NCI-H526 (cell line): ENCODE measurements around the gene HRCT1.
"Not testable (repeated sequence)": the region's sequence is repeated elsewhere in the genome, so short reads cannot be mapped to it uniquely, and the experiment has no call there.

Experiments used
- DNase-seq, 2 experiments: peaks; one replicate each; lab custom pipeline; 2025; lab: John Stamatoyannopoulos, UW

Gene HRCT1

DNA sequence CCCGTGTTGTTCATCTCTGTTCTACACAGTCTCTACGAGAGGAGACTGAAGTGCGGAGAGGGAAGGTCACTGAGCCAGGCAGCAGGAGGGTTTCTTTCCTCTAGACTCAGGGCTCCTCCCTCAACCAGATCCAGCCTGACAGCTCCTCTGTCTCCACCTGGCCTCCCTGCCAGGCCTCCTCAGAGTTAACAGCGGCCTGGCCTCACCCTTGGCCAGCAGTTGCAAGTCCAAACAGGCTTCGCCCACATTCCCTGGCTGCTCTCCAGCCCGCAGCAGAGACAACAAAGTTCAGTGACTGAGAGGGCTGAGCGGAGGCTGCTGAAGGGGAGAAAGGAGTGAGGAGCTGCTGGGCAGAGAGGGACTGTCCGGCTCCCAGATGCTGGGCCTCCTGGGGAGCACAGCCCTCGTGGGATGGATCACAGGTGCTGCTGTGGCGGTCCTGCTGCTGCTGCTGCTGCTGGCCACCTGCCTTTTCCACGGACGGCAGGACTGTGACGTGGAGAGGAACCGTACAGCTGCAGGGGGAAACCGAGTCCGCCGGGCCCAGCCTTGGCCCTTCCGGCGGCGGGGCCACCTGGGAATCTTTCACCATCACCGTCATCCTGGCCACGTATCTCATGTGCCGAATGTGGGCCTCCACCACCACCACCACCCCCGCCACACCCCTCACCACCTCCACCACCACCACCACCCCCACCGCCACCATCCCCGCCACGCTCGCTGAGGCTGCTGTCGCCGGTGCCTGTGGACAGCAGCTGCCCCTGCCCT lies at the start of gene HRCT1:
Gene HRCT1 (plus strand): TSS at position 291 of the 768 bp plus-strand sequence. CDS start 86 bp downstream, at position 377.
- DNase-seq = no peak

DNA sequence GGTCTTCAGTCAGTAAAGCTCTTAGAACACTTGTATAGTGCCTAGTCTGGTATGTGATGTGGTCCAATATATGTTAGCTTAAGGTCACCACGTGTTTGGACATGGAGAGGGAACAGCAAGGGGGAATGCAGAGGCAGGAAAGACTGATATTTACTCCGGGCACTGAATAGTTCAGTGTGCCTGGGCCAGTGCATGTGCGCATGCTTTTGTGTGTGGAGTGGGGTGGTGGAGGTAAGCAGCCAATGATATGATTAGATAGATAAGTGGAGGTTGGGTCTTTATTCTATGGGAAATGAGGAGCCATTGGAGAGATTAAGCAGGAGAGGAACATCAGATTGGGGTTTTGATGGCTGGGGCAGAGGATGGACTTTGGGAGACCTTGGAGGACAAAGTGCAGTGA lies 49.8 kb upstream of the HRCT1 start:
- DNase-seq = no peak

DNA sequence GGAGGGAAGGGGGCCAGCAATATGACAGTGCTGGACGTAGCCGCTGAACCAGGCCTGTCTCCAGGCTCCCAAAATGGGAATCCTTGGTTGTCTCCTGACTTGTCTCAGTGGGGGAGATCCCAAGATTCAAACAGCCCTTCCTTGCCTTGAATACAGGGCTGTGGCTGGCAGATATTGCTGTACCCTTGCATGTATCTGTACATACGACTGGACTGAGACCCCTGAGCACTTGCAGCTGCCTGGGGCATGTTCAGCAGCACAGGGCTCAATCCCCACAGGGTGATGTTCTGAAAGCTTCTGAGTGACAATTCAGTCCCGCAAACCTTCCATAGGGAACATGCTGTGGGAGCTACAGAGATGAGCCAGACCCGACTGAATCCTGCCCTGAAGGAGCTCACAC lies 49.1 kb upstream of the HRCT1 start:
- DNase-seq = no peak

DNA sequence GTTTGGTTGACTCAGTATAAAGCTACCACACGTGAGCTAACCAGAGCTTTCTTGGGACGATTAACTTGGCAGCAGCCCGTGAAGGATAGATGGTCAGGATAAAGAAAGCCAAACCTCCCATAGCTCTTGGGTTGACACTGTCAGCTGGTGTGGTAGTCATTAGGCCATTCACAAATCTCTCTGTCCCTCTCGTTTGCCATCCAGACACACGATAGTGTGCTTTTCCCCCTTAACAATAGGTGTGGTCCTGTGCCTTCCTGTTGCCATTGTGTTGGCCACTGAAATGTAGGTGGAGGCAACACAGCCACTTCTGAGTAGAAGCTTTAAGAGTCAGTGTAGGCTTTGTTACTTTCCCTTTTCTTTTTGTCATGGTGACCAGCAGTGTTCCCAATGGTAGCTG lies 47.5 kb upstream of the HRCT1 start:
- no peak for DNase-seq

DNA sequence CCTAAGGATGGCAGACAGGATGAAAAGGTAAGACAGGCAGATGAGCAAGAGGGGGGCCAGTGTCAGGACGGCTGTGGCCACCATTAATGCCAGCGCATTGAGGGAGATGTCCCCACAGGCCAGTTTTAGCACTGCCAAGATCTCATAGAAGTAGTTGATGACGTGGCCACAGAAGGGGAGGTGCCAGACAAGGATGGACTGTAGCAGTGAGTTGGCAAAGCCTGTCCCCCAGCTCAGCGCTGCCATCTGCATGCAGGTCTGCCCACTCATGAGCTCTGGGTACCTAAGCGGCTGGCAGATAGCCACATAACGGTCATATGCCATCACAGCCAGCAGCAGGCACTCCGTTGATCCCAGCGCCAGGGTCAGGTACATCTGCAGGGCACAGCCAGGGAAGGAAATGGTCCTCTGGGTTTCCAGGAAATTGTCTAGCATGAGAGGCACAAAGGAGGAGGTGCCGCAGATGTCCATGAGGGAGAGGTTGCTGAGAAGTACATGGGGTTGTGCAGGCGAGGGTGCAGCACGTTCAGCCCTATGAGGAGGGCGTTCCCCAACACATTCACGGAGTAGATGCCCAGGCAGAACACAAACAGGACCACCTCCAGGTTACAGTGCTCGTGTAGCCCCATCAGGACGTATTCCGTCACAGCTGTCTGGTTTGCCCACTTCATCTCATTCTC lies 46.6 kb upstream of the HRCT1 start:
- DNase-seq = no peak

DNA sequence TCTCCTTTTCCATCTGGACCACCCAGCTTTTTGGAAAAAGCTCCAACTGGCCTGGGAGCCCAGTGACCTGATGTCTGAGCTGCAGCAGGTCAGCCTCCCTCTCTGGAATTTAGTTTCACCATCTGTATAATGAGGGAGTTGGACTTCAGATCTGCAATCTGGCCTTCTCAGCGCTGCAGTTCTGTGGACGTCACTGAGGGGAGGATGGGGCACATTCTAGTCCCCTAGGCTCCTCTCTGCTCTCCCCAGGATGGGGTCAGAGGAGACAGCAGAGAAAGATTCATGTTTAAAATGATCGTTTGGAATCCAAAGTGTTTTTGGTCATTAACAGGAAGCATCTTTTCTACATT lies 46.0 kb upstream of the HRCT1 start:
- no peak for DNase-seq

DNA sequence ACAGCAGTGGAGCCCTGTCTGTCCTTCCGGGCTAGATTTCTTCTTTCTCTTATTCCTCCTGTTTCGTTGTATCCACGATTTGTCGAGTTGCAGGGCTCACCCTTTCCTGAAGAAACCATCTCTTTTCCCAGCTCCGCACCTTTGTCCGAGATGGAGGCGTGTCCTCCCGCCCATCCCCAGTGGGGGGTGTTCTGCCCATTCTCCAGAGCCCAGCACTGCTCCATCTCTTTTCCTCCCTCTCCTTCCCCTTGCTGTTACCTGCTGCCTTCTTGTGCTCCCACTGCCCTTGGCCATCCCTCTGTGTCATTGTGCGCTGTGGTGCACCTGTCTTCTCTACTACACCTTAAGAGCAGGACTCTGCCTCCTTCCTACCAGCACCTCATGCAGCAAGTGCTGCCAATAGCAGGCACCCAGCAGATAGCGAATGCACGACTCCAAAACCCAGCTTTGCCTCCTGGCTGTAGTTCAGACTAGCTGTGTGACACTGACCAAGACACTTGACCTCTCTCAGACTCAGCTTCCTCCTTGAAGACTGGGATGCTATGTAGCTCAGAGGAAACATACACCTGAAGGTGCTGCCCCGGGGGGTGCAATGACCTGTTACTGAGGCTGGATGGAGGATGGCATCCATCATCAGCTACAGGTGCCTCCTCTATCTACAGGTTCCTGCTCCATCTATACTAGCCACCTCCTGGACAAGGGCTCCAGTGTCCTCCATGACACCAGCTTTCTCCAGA lies 44.7 kb upstream of the HRCT1 start:
- DNase-seq = no peak

DNA sequence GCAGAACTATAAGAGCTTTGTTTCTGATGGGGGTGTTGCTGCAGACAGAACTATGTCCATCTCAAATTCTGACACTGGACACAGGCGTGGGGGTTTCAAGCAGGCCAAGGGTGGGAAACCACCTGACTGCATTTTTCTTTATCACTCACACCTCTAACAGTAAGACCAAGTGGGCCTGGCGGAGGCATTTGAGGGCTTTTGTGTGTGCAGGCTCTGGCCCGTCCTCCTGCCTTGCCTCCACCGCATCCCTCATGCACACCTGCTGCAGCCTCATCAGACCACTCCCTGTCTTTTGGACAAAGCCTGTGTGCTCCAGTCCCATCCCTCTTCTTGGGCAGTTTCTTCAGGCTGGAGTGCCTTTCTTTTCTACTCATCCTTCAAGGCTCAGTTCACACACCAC lies 43.7 kb upstream of the HRCT1 start:
- DNase-seq = no peak

DNA sequence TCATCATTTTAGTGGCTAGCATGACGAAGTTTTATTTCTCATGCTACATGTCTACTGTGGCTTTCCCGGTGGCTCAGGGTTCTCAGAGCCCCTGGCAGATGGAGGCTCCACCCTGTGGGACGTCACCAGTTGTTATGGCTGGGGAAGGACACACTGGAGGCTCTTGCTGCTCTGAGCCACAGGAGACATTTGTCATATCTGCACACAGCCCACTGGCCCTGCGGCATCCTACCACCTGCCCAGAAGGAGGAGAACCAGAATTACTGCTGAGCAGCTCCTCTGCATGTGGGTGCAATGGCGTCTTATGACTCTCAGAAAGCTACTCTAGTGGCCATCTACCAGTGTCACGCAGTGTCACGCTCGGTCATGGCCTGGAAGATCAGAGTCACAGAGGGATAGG lies 42.4 kb upstream of the HRCT1 start:
- no peak for DNase-seq

DNA sequence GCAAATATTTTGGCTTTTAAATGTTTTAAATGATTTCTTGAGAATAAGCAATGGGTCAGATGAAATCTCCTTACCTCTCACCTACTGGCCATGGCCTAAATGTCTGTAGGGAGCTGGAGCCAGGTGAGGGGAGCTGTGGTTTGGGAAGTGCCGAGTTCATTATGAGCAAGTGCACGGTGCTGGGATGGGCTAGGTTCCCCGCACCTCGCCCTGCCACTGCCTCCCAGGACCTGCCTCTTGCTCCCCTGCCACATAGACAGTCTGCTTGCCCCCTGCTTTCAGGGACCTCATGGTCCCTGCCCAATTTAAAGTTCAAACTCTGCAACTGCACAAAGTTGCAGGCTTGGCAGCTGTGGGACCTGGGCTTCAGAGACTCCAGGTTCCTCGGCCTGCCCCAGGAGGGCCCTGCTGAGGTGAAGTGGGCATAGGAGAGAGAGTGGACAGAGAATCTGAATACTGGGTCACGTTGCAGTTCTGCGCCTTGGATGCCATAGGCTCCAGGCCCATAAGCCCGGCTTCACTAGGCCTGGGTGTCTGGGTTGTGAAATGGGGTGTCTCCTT lies 41.2 kb upstream of the HRCT1 start:
- no peak for DNase-seq

DNA sequence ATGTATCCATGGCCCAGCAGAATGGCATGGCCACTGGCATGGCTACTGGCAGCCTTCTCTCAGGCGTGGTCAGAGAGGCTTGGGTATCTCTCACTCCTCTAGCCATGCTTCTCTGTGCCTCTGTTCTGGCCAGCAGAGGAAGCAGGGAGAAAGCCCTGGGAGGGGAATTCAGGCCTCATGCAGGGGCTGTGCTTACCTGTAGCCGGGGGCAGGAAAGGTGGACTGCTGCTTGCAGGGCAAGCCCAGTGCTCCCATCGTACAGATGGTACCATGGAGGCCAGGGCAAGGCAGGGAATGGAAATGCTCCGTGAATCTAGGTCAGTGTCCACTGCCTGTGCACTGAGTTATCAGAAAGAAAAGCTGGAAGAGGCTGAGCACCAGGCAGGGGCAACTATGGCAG lies 38.5 kb upstream of the HRCT1 start:
- no peak for DNase-seq

DNA sequence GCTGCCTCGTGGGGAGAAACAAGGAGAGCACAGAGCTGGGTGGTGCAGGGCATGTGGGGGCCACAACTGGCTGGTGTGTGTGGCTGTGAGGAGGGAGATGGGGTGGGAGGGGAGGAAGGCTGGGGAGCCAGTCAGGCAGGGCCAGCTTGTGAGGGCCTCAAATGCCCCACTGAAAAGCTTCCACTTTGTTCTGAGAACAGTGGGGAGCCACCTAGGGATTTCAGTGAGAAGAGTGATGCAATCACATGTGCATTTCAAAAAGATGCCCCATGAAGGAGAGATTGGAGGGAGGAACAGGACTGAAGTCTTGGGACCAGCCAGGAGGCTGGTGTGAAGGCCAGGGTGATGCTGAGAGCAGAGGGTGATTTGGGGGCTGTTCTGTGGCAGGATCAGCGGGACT lies 37.1 kb upstream of the HRCT1 start:
- DNase-seq = no peak

DNA sequence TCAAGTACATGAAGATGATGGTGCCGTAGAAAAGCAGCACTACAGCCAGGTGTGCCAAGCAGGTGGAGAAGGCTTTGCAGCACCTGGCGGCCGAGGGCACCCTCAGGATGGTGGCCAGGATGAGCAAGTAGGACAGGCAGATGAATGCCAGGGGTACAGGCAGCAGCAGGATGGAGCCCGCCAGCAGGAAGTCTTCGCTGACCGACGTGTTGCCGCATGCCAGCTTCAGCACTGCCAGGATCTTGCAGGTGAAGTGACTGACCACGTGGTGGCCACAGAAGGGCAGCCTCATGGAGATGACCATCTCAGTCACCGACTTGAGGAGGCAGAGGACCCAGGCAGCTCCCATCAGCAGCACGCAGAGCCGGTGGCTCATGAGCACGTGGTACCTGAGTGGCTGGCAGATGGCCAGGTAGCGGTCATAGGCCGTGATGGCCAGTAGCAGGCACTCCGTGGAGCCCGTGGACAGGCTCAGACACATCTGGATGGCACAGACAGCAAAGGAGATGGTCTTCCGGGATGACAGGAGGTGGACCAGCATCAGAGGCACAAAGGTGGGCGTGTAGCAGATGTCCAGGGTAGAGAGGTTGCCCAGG lies 36.3 kb upstream of the HRCT1 start:
- no peak for DNase-seq

DNA sequence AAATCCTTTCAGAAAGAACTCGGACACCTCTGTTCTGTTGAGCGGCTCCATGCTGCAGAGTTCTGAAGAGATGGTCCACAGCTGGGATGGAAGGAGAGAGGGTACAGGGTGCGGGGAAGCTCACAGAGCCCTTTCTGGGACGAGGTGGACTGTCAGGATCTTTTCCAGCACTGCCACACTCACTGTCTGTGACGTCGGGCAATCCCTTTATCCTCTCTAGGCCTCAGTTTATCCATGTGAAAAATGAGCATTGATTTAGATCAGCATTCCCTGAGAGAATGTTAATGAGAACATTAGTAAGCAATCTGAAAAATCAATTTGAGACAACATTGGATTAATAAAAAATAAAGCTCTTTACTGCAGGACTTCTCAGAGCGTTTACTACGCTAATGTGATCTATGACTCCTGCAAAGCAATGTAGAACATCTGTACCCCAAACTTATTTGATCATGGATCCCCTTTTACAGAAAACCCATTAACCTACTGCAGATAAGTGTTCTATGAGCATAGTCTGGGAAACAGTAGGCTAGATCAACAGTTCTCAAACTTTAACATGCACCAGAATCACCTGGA lies 35.6 kb upstream of the HRCT1 start, which contains the start of gene OR13J1:
Gene OR13J1 (minus strand): TSS at position 51 of the 573 bp plus-strand sequence. CDS start 0 bp downstream, at position 51.
- no peak for DNase-seq

DNA sequence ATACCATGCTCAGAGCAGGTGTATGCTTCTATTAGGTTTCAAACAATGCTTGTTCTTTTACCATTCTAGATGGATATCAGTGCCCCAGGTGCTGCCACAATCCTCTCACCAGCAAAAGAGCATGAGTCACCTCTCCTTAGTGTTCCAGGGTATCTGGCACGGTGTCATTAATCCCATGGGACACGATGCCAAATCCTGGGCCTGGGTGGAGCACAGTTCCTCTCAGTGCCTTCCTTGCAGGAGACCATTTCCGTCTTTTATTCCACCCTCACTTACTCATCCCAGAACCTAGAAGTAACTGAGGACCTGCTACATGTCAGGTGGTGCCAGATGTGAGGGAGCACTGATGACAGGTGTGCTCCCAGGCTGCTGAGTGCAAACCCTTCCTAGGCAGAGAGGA lies 34.5 kb upstream of the HRCT1 start:
- no peak for DNase-seq

DNA sequence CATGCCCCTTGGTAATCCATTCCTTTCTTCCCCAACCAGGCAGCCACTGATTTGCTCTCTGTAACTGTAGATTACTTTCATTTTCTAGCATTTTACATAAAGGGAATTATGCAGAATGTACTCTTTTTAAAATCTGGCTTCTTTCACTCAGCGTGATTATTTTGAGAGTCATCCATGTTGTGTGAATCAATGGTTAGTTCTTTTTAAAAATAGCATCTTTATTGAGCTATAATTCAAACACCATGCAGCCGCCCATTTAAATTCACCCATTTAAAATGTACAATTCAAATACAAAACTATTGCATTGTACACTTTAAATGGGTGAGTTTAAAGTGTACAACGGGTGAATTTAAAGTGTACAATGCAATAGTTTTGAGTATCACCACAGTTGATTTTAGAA lies 33.5 kb upstream of the HRCT1 start:
- DNase-seq = no peak

DNA sequence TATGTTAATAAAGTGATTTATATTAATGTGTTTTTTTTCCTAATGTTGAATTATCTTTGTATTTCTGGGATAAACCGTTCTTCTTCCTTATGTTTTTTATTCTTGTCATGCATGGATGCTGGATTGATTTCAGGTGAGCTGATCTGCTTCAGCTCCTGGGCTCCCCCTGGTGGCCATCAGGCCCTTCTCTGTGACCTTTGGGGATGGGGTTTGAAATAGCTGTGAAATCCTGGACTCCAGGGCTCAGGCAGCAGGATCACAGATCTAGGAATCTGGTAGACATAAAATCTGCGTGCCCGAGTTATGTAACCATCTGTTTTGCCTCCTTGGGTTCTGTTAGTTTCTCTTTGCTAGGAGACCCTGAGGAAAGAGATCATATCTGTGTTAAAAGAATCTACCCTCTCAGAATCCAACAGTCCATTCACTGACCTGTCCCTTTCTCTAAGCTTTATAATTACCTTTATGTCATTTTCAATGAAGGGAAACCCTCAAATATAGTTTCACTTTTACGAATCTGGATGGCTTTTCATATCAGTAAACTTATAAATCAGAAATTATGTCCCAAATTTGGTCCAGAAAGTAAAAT lies 23.6 kb upstream of the HRCT1 start:
- DNase-seq = peak; percentile 16 to 85

DNA sequence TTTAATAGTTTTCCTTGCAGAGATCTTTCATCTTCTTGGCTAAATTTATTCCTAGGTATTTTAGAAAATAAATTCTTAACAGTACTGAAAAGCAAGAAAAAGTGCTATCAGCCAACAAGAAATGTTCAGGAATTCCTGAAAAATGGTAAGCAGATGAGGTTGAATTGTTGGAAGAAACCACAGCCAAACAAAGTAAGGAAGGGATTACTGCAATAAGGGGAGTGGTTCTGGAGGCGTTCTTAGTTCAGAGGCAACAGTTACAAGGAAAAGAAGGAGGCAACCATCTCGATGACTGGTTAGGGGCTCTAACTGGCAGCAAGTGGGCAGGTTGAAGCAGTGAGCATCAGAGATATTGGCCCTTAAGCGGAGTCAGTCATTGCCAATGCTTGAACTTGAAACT lies 23.0 kb upstream of the HRCT1 start:
- no peak for DNase-seq

DNA sequence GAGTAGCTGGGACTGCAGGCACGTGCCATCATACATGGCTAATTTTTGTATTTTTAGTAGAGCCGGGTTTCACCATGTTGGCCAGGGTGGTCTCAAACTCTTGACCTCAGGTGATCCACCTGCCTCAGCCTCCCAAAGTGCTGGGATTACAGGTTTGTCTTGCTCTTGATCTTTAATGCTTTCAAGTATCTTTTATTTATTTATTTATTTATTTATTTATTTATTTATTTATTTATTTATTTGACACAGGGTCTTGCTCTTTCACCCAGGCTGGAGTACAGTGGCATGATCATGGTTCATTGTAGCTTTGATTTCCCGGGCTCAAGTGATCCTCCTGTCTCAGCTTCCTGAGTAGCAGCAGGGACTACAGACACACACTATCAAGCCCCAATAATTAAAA lies 21.1 kb upstream of the HRCT1 start:
- not testable (repeated sequence) for DNase-seq

DNA sequence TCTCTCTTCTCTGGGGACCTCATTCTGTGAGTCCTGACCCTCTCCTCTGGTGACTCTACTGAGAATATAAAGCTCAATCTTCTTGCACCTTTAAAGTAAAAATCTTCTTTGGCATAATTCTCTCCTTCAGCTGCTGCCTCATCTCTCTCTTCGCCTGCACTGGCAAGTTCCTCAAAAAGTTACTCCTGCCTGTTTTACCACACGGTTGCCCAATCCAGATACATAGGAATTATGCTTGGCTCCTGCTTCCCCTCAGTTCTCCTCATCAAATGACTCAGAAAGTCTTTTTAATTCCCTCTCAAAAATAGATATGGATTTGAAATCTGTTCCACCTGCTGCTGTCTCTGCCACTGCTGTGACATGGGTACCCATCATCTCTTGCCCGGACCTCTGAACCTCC lies 14.4 kb upstream of the HRCT1 start:
- no peak for DNase-seq

DNA sequence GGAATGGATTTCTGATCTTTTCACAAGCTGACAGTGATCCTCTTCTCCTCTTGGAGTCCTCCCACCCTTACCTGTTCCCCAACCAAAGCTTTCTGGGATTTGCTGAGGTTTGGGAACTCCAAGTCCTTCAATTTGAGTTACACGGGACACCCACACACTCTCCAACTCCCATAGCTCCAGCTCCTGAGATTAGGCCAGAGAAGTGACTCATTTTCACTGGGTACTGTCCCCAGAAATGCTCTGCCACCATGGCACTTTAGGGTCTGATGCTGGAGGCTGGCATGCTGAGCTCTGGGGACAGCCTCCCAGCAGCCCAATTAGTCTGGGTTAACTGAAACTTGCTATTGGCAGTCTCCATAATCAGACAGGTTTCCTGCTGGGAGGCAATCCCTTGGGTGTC lies 14.0 kb upstream of the HRCT1 start:
- DNase-seq = no peak

DNA sequence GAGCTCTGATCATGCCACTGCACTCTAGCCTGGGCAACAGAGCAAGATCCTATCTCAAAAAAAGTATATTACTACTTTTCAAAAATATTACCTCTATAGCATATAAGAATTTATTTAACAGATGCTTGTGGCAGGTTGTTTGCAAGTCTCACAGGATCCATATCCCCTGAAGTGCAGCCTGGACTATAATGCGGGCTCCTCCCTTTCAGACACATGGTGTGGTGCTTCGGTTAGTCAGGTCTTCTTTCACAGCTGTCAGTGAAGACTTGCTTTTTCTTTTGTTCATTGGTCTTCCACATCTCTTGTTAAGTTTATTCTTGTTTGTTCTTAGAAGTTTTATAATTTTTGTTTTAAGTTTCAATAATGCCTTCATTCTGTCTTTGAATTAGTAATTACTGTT lies 9.4 kb upstream of the HRCT1 start:
- DNase-seq = no peak
